GM18508 (cell line): ENCODE data around the gene EPS15.
"Not testable (repeated sequence)": the region's sequence is repeated elsewhere in the genome, so short reads cannot be mapped to it uniquely, and the experiment has no call there.

ENCODE experiments used
- ATAC-seq: cut with Tn5 transposase; IDR thresholded peaks from one replicate; pipeline ENCODE4 v1.9.1; 2021; ENCODE audit warnings: moderate number of reproducible peaks; ENCODE audit not compliant: insufficient read depth, unreplicated experiment

EPS15 gene

DNA sequence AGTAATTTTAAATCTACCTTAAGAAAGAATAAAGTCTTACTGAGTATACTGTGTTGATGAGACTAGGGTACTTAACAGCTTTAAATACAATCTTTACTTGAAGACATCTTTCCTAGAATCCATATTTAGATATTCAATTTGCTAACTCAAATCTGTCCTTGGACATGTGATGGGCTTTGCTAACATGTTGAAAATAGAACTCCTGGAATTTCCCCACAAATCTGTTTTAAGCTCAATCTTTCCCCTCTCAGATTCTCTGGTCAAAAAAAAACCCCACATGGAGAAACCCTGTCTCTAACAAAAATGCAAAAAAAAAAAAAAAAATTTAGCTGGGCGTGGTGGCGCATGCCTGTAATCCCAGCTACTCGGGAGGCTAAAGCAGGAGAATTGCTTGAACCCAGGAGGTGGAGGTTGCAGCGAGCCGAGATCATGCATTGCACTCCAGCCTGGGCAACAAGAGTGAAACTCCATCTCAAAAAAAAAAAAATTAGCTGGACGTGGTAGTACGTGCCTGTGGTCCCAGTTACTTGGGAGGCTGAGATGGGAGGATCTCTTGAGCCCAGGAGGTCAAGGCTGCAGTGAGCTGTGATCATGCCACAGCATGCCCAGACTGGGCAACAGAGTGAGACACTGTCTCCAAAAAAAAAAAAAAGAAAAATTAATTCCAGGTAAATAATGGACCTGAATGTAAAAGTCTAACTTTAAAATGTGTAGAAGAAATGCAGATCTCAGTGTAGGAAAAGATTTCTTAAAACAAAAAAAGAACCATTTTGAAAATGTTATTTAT lies 109.1 kb downstream of the EPS15 start:
- ATAC-seq, result not testable (repeated sequence)

DNA sequence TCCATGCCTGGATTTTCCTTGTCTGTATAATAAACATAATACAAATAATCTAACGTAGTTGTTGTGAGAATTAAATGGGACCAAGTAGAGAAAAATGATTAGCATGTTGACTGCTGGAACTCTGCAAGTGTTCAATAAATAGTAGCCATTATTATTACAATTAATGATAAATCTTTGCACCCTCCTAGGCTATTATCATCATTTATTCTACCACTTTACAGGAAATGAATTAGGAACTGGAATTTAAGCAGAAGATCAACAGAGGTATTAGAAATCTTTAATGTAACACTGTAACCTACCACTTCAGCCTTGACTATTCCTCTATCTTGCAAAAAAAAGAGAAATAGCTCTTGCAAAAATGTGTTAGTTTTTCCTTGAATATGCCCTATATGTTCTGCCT lies 126.8 kb downstream of the EPS15 start:
- ATAC-seq, result no peak

DNA sequence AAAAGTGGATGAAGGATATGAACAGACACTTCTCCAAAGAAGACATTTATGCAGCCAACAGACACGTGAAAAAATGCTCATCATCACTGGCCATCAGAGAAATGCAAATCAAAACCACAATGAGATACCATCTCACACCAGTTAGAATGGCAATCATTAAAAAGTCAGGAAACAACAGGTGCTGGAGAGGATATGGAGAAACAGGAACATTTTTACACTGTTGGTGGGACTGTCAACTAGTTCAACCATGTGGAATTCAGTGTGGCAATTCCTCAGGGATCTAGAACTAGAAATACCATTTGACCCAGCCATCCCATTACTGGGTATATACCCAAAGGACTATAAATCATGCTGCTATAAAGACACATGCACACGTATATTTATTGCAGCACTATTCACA lies 128.4 kb downstream of the EPS15 start:
- ATAC-seq, result not testable (repeated sequence)

DNA sequence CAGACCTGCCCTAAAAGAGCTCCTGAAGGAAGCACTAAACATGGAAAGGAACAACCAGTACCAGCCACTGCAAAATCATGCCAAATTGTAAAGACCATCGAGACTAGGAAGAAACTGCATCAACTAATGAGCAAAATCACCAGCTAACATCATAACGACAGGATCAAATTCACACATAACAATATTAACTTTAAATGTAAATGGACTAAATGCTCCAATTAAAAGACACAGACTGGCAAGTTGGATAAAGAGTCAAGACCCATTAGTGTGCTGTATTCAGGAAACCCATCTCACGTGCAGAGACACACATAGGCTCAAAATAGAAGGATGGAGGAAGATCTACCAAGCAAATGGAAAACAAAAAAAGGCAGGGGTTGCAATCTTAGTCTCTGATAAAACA lies 131.8 kb downstream of the EPS15 start:
- ATAC-seq, result not testable (repeated sequence)

DNA sequence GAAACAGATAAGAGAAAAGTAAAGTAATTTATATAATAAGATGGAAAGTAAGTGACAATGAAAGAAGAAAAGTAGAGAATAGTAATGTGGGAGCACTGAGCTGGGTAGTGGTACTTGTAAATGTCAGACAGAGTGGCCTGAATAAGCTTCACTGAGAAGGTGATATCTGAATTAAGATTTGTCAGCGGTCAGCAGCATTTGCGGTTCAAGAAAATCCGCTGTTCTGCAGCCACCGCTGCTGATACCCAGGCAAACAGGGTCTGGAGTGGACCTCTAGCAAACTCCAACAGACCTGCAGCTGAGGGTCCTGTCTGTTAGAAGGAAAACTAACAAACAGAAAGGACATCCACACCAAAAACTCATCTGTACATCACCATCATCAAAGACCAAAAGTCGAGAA lies 132.8 kb downstream of the EPS15 start:
- not testable (repeated sequence) for ATAC-seq

DNA sequence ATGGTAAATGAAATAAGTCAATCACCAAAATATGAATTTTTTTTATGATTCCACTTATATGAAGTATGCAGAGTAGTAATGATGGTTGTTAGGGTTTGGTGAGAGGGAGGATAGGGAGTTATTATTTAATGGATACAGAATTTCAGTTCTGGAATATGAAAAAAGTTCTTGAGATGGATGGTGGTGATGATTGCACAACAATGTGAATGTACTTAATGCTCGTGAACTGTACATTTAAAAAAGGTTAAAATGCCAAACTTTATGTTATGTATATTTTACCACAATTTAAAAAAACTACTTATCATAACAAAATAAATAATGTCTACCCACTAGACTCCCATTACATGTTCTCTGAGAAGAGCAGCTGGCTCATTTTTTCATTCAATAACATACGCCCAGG lies 133.3 kb downstream of the EPS15 start:
- no peak for ATAC-seq

DNA sequence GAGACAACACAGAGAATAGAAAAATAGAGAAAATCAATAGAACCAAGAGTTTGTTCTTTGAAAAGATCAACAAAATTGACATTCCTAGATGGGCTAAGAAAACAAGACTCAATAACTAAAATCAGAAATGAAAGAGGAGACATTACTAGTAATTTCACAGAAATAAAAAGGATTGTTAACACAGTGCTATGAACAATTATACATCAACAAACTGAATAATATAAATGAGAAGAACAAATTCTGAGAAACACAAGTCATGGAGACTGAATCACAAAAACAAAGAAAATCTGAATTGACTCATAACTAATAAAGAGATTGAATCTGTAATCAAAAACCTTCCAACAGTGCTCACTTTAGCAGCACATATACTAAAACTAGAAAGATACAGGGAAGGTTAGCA lies 137.1 kb downstream of the EPS15 start:
- no peak for ATAC-seq

DNA sequence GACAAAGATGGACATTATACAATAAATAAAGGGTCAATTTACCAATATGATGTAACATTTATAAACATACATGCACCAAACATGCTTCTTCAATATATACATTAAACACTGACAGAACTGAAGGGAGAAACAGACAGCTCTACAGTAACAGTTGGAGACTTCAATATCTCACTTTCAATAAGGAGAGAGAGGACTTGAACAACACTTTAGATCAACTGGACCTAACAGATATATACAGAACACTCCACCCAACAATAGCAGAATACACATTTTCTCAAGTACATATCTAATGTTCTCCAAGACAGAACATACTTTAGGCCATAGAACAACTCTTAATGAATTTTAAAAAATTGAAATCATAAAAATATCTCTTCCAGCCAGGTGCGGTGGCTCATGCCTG lies 138.1 kb downstream of the EPS15 start:
- no peak for ATAC-seq

DNA sequence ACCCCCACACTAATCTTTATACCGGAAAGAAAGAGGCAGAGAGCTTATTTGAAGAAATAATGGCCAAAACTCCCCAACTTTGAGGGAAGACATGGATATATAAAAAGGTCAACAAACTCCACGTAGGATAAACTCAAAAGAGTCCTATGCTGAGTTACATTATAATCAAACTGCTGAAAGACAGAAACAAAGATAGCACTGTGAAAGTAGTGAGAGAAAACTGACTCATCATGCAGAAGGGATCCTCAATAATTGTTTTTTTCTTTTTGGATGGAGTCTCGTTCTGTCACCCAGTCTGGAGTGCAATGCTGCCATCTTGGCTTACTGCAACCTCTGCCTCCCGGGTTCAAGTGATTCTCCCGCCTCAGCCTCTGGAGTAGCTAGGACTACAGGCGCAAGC lies 140.2 kb downstream of the EPS15 start:
- no peak for ATAC-seq

DNA sequence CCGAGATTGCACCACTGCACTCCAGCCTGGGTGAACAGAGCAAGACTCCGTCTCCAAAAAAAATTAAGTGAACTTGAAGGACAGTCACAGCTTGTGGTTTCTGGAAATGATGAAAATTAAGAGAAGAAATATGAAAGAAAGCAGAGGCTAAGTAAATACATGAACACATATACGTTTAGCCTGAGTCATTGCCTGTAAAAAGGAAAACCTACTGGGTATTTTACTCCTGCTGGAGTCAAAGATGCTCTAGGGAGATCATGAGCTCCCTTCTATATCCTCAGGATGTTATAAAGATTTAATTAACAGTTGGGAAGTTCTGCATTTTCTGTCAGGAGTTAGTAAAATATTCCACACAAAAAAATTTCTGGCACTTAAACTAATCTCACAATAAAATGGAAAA lies 145.2 kb downstream of the EPS15 start:
- ATAC-seq, result no peak

DNA sequence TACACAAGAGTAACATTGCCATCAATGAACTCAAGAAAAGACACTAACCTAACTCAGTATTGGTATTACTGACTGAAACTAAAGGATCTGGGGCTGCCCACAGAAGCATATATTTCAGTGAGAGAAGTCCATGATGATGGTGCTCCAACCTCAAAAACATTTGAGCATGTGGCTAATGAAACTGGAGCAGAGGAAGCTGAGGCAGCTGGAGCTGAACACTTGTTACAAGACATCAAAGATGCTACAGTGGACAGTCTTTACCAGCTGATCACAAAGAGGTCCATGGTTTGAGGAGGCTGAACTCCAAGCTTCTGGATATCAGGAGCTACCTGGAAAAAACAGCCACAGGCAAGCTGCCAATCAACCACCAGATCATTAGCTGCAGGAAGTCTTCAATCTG lies 146.5 kb downstream of the EPS15 start:
- ATAC-seq, result no peak

DNA sequence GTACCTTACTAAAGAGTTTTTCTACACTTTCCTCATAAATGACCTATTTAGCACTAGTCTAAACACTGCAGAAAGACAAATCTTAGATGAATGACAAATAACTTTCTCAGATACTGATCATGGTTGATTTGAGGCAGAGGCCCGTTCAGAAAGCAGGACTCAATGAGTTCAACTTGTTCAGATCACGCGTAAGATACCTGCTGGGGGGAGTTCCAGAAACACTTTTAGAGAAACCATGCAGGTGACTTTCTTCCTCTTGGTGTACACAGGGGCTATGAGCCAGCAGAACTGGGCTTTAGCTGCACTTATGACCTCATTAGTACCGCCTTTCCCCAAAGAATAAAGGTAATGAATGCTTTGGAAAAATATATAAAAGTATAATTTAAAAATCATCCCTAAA lies 149.9 kb downstream of the EPS15 start:
- no peak for ATAC-seq

DNA sequence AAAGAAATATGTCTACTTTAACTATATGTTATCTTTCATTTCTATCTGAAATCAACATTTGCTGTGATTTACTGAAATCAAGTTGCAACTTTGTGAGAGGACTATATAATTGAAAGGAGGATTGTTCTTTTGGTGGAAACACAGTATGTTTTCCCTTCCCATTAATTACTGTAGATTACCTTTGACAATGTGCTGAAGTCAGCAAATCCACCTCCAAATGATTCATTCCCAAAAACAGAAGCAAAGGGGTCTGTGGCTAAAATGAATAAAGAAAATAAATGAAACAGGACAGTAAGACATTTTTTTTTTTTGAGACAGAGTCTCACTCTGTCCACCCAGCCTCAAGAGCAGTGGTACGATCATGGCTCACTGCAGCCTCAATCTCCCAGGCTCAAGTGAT lies 153.3 kb downstream of the EPS15 start:
- ATAC-seq, result no peak

DNA sequence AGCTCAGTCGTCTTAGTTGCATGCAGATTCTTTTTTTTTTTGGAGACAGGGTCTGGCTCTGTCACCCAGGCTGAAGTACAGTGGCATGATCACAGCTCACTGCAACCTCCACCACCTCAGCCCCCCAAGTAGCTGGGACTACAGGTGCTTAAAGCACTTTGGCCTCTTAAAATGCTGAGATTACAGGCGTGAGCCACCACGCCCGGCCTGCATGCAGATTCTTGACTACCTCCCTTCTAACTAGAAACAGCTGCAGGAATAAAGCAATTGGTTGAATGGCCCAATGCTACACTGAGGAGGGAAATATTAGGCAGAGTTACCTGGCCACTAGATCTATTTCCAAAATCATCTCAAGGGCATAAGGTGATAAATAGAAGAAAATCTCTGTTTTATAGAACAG lies 159.2 kb downstream of the EPS15 start:
- ATAC-seq, result no peak

DNA sequence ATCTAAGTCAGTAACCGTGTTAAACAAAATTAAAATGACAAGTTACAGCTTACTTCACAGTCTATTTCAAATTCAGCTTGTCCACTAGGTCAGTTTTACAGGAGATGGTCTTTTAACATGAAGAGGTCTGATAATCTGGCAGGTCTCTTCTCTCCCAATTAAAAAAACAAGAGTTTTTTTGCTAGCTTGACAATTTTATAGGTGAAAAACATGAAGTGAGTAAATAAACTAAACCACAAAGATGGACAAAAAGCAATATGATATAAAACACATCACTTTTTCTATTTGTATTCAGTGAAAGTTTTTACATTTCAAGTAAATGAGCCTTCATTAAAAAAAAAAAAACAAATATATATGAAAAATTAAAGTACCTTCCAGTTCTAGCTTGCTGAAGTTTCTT lies 163.7 kb downstream of the EPS15 start:
- no peak for ATAC-seq

DNA sequence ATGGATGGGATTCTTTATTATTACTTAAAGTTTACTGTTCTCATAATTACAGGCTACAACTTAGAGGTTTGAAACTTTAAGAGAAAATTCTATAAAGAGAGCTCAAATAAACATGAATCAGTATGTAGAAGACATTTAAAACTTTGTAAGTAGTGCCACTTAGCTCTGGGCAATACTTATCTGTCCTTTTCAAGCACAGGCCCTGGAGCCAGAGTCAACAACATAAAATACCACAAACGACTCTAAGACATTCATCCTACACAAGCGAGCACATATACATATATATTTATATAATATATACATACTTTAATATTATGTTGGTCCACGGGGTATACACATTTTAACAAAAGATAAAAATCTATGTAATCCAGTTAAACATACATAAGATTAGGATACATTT lies 164.7 kb downstream of the EPS15 start:
- no peak for ATAC-seq

DNA sequence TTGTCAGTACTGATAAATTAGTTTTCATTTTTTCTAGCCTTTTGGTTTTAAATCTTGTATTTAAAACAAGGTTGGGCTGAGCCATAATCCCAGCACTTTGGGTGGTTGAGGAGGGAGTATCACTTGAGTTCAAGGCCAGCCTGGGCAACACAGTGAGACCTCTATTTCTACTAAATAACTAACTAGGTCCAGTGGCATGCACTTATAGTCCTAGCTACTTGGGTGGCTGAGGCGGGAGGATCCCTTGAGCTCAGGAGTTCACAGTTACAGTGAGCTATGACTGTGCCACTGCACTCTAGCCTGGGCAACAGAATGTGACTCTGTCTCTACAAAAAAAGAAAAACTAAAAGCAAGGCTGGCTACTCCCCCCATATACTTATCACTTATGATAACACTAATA lies 167.2 kb downstream of the EPS15 start:
- ATAC-seq, result no peak

DNA sequence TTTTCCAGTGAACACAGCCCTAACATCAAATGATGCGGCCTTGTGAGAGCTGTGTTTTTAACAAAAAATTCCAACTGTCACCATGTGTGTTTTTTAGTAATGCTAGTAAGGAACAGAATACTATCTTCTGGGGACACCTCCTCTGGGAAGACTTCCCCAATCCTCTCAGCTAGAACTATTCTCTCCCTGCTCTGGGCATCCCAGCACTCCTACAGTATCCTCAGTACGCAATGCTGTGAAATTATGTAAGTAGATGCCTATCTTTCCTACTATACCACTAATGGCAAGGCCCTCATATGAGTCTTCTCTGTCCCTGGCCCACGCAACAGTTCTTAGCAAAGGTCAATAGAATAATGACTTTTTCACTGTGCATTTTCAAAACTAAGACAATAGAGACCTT lies 169.2 kb downstream of the EPS15 start:
- no peak for ATAC-seq

DNA sequence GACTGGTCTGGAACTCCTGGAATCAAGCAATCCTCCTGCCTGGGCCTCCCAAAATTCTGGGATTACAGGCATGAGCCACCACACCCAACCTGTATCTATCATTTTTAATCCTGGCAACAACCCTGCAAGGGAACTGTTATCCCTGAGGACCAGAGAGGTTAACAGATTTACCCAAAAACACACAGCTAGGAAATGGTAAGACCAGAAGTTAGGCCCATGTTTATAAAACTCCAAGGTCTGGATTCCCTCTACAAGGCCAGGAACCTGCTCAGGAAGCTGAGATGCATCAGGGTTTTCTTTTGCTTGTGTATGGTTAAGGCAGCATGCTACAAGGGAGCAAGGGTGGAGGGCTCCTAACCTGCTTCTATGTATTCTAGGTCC lies 170.9 kb downstream of the EPS15 start:
- no peak for ATAC-seq

DNA sequence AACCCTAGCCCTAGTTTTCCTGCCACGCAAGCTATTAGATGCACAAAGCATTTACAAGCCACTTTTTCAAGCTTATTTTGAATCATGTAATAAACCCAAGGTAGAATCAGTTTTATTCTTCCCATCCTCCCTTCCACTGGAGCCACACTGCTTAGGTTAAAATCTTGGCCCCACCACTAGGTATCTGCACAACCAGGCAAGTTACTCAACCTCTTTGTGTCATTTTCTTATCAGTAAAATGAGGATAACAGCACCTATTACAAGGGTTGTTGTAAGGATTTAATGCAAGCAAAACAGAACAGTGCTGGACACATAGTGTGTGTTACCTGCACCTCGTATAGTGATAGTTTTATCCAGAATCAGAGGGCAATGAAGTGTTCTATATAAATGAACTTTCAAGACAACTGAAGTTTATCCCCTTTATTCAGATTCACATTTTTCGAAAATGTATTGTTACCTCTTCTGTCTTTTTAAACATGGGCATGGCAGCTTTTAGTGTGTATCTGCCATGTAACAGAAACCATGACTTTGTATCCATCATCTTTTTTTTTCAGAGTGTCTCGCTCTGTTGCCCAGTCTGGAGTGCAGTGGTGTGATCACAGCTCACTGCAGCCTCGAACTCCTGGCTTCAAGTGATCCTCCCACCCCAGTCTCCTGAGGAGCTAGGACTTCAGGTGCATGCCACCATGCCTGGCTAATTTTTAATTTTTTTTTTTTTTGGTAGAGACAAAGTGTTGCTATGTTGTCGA lies 171.5 kb downstream of the EPS15 start:
- ATAC-seq, result no peak

DNA sequence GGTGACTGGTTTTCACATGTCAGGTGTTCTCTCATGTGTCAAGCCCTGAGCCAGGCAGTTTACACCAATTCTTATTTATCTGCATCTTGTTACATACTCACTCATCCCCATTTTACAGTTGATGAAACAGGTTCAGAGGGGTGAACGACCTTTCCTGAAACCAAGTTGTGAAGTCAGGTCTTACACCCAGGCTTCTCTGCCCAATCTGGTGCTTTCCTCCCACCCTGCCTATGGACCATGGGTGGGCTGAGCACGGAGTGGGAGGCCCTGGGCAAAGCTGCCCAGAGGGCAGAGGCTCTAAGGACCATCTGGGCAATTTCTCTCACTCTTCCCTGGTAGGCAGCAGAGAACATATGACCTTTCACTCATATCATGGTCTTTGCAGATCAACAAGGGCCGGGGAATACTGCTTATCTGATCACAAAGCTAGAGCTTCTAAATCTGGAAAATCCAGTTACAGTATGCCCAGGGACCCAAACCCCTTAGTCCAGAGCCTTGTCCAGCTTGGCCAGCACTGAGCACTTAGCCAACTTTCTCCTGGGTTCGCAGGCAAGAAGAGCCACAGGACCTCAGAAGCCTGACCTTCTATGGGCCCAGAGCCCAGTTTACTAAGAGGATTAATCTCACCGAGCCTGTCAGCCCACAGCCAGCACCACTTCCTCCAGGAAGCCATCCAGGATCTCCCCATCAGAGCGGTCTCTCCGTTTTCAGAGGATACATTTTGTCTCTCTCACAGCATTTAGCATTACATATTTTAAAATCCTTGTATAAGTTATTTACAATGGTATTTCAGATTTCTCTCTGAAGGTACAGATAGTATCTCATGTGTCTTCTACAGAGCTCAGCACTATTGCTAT lies 172.8 kb downstream of the EPS15 start:
- no peak for ATAC-seq
